ENCODE results near the gene H6PD.

GRCh38 chr1:9246215-9246614, 11.6 kb downstream of the H6PD start:
- TF ChIP-seq, protein P1, sequence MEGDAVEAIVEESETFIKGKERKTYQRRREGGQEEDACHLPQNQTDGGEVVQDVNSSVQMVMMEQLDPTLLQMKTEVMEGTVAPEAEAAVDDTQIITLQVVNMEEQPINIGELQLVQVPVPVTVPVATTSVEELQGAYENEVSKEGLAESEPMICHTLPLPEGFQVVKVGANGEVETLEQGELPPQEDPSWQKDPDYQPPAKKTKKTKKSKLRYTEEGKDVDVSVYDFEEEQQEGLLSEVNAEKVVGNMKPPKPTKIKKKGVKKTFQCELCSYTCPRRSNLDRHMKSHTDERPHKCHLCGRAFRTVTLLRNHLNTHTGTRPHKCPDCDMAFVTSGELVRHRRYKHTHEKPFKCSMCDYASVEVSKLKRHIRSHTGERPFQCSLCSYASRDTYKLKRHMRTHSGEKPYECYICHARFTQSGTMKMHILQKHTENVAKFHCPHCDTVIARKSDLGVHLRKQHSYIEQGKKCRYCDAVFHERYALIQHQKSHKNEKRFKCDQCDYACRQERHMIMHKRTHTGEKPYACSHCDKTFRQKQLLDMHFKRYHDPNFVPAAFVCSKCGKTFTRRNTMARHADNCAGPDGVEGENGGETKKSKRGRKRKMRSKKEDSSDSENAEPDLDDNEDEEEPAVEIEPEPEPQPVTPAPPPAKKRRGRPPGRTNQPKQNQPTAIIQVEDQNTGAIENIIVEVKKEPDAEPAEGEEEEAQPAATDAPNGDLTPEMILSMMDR (IDR thresholded peaks at IDR 0.05 in 2 of 3, conservative IDR thresholded peaks at IDR 0.05 in 1 of 3; ENCODE audit: insufficient read depth in 2 of 3, low read depth in 1 of 3, low read length in 3 of 3) = no peak
- no peak for TF ChIP-seq NR2C2 (CRISPR knock-in tag; IDR thresholded peaks at IDR 0.05)
- TF ChIP-seq NR2C2 (tag; IDR thresholded peaks at IDR 0.05) = no peak
- no peak for TF ChIP-seq POLR2AphosphoS5 (IDR thresholded peaks at IDR 0.05; ENCODE audit: control insufficient read depth, insufficient read depth, low read depth, low read length)
- TF ChIP-seq MEF2A (IDR thresholded peaks at IDR 0.05; ENCODE audit: control insufficient read depth, low read depth, low read length) = no peak
- TF ChIP-seq ZNF217 (CRISPR knock-in tag; IDR thresholded peaks at IDR 0.05) = no peak
- TF ChIP-seq CTBP1 (IDR thresholded peaks at IDR 0.05; ENCODE audit: borderline replicate concordance) = no peak
- TF ChIP-seq, protein P2, sequence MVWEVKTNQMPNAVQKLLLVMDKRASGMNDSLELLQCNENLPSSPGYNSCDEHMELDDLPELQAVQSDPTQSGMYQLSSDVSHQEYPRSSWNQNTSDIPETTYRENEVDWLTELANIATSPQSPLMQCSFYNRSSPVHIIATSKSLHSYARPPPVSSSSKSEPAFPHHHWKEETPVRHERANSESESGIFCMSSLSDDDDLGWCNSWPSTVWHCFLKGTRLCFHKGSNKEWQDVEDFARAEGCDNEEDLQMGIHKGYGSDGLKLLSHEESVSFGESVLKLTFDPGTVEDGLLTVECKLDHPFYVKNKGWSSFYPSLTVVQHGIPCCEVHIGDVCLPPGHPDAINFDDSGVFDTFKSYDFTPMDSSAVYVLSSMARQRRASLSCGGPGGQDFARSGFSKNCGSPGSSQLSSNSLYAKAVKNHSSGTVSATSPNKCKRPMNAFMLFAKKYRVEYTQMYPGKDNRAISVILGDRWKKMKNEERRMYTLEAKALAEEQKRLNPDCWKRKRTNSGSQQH (CRISPR knock-in tag; IDR thresholded peaks at IDR 0.05) = no peak
